Epithelial cell of proximal tubule (primary cell): ENCODE results near the gene EYA4. TPM values are rescaled to one million over a fixed set of nuclear protein-coding genes. Genes with fewer than 3 reads are reported as not detected.

ENCODE experiments used
- DNase-seq: peaks from one replicate; pipeline ENCODE4 v3.0.0-alpha.2; 2011; ENCODE audit warnings: low read depth
- H3K4me3 ChIP-seq: 2 replicates; pipeline ENCODE4 v1.5.1; 2011; ENCODE audit warnings: low read depth, mild to moderate bottlenecking, low read length
- CTCF ChIP-seq: conservative IDR thresholded peaks from 2 replicates; pipeline ENCODE4 v1.5.1; 2012; ENCODE audit warnings: low read depth, mild to moderate bottlenecking, low read length
- total RNA-seq: library from RNA; depleted of rRNA; stranded (reverse); fragments of >200 nt; gene quantifications from 2 replicates; pipeline ENCODE4 v1.2.3, GENCODE V29; 2015

Gene EYA4
- total RNA-seq, 1 donor from 2014 or later = not detected

- no peak for DNase-seq
- no peak for TF ChIP-seq CTCF
- no peak overlapping the region for H3K4me3 ChIP-seq
Measured at GRCh38 chr6:133399426-133399825, 158.3 kb downstream of the EYA4 start.

GRCh38 chr6:133404151-133404550, 163.0 kb downstream of the EYA4 start:
- no peak overlapping the region for H3K4me3 ChIP-seq
- TF ChIP-seq CTCF = no peak
- DNase-seq = no peak

- no peak for DNase-seq
- no peak overlapping the region for H3K4me3 ChIP-seq
- no peak for TF ChIP-seq CTCF
Measured at GRCh38 chr6:133404728-133405127, 163.6 kb downstream of the EYA4 start.

GRCh38 chr6:133407320-133408100, 166.4 kb downstream of the EYA4 start:
- TF ChIP-seq CTCF = no peak
- no peak for DNase-seq
- H3K4me3 ChIP-seq = no peak overlapping the region

- DNase-seq = no peak
- no peak overlapping the region for H3K4me3 ChIP-seq
- TF ChIP-seq CTCF = no peak
Measured at GRCh38 chr6:133408132-133408531, 167.0 kb downstream of the EYA4 start.

GRCh38 chr6:133408543-133408942, 167.4 kb downstream of the EYA4 start:
- no peak overlapping the region for H3K4me3 ChIP-seq
- TF ChIP-seq CTCF = no peak
- DNase-seq = no peak
